Adrenal gland (tissue), 12 donors: ENCODE data around the gene NINJ1. TPM values are rescaled to one million over a fixed set of nuclear protein-coding genes. Genes with fewer than 3 reads are reported as not detected.

Experiments
- DNase-seq, 7 donors: peaks; one replicate each; pipeline ENCODE4 v3.0.0-alpha.2; 2019 to 2020
- H3K27ac ChIP-seq, 5 donors: fragments of 200-600 bp; sonication (generic) in 4 of 5; 1 replicate in 3 of 5; 2 replicates in 2 of 5; pipeline versions ENCODE4 v1.5.1 to v1.8.0; 2016 to 2020; ENCODE audit warnings: mild to moderate bottlenecking in 1 of 5
- H3K27me3 ChIP-seq: fragments of 200-600 bp; 2 replicates; pipeline ENCODE4 v1.8.0; 2021
- H3K36me3 ChIP-seq, 2 donors: fragments of 200-600 bp; replicated peaks in 1 of 2; 1 replicate in 1 of 2; 2 replicates in 1 of 2; pipeline versions ENCODE4 v1.5.1 to v1.8.0; 2018 to 2022
- H3K4me1 ChIP-seq, 2 donors: fragments of 200-600 bp; replicated peaks in 1 of 2; 1 replicate in 1 of 2; 2 replicates in 1 of 2; pipeline versions ENCODE4 v1.5.1 to v1.8.0; 2018 to 2021
- H3K4me3 ChIP-seq, 4 donors: fragments of 200-600 bp; sonication (generic) in 3 of 4; one replicate each; pipeline ENCODE4 v1.5.1; 2016 to 2018
- H3K9me3 ChIP-seq, 3 donors: fragments of 200-600 bp; sonication (generic) in 1 of 3; replicated peaks in 1 of 3; 1 replicate in 2 of 3; 2 replicates in 1 of 3; pipeline versions ENCODE4 v1.5.1 to v1.8.0; 2016 to 2021
- POLR2A ChIP-seq, 2 donors: fragments of 450-650 bp; IDR thresholded peaks; one replicate each; pipeline ENCODE4 v1.6.1; 2017; ENCODE audit warnings: antibody characterized with exemption in 2 of 2, mild to moderate bottlenecking in 2 of 2, moderate library complexity in 1 of 2
- WGBS, 4 donors: extraction: QIAGEN DNeasy Blood & Tissue Kit in 2 of 4; methylation state at CpG; one replicate each; pipeline versions ENCODE4 v1.1.5 to v1.1.7; 2013 to 2017; 5-methylcytosine and 5-hydroxymethylcytosine counted together
- intact Hi-C, 2 donors: fragments of 100-400 bp; cut with DNase I; formaldehyde crosslinking; loops; one replicate each; pipeline versions ENCODE4 v1.14.1 to v1.15.0; 2022 to 2023
- polyA plus RNA-seq, 3 donors: library from polyadenylated mRNA; stranded (reverse); fragments of 200-250 nt in 2 of 3; fragments of 350-450 nt in 1 of 3; fragmentation: Illumina TruSeq in 1 of 3; extraction: RNeasy Lipid Tissue Mini Kit (QIAGEN cat#74804) in 1 of 3; gene quantifications; one replicate each; pipeline ENCODE4 v1.2.3, GENCODE V29; 2013 to 2014
- total RNA-seq, 9 donors: library from RNA; depleted of rRNA in 4 of 9; stranded (reverse); fragments of >200 nt in 4 of 9; fragments of 120-200 nt in 1 of 9; fragmentation: NEBNext Ultra II Directional in 1 of 9; extraction: Animal tissue kit (Norgen Biotek cat#: 25700) in 1 of 9; gene quantifications; one replicate each; pipeline versions ENCODE4 v1.1.0 to v1.2.4, GENCODE V29; 2013 to 2023
- TF ChIP-seq, protein P1 (sequence below), 6 experiments: fragments of 450-650 bp in 4 of 6; fragments of 200-600 bp in 2 of 6; sonication (generic) in 1 of 6; IDR thresholded peaks; 1 replicate in 5 of 6; 2 replicates in 1 of 6; pipeline versions ENCODE4 v1.5.1 to v1.8.0; 2016 to 2021; ENCODE audit warnings: antibody characterized with exemption in 6 of 6, mild to moderate bottlenecking in 2 of 6, moderate library complexity in 1 of 6
- donor health status: healthy with polysubstance abuse.
- donor health status: Bipolar disorder and iron deficiency.
- donor health status: DM: yes; HTN: yes; CAD: no.
- donor health status: DM: no; HTN: no; CAD: no.
- donor health status: DM: no; HTN: no; CAD: no.
- donor health status: DM: yes; HTN: yes; CAD: no.

The NINJ1 gene
- total and polyA plus RNA-seq, 12 donors = 25.6 to 339 (median 161) TPM

DNA sequence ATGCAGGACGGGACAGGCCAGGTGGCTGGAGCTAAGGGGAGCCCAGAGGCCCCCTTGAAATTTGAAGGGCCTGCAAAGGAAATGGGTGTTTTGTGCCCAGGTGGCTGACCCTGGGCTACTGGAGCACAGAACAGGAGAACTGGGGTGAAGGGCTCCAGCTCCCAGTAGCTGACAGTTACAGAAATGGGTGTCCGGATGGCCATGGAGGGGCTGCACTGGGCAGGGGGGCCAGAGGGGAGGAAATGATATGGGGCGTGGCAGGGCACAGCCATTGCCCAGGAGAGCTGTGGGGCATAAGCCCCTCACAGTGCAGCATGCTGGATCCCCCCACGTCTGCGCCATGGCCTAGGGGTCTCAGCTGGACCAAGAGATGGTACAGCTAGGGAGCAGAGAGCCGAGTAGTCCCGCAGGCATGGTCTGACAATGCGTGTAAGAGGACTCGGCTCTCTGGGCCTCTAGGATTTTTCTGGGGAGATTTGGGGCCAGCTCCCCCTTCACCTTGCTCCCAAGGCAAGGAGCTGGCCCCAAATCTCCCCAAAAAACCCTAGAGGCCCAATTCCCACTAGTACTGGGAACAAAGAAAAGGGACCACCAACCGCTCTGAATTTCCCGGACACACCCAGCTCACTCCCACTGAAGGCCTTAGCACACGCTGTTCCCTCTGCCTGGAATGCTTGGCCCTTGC is 45.9 kb downstream of the NINJ1 start:
- H3K4me3 ChIP-seq = no peak overlapping the region
- peaks cover 1 to 5% of the 10 kb centered on the region in 2 donors for H3K4me1 ChIP-seq
- no peaks in the 10 kb centered on the region for H3K27me3 ChIP-seq
- peak in 3 of 7 donors; percentile 12 to 27 (median 15) for DNase-seq
- peaks cover 0 to 4% (median 0%) of the 10 kb centered on the region in 3 donors for H3K9me3 ChIP-seq
- TF ChIP-seq POLR2A (IDR thresholded peaks at IDR 0.05) = no peak
- TF ChIP-seq, protein P1, sequence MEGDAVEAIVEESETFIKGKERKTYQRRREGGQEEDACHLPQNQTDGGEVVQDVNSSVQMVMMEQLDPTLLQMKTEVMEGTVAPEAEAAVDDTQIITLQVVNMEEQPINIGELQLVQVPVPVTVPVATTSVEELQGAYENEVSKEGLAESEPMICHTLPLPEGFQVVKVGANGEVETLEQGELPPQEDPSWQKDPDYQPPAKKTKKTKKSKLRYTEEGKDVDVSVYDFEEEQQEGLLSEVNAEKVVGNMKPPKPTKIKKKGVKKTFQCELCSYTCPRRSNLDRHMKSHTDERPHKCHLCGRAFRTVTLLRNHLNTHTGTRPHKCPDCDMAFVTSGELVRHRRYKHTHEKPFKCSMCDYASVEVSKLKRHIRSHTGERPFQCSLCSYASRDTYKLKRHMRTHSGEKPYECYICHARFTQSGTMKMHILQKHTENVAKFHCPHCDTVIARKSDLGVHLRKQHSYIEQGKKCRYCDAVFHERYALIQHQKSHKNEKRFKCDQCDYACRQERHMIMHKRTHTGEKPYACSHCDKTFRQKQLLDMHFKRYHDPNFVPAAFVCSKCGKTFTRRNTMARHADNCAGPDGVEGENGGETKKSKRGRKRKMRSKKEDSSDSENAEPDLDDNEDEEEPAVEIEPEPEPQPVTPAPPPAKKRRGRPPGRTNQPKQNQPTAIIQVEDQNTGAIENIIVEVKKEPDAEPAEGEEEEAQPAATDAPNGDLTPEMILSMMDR (IDR thresholded peaks at IDR 0.05) = no peak
- no peak overlapping the region for H3K27ac ChIP-seq
- 91 to 97% (median 96%) methylated on average over 8 to 12 of the region's 12 CpGs for WGBS, 4 donors
- intact Hi-C loops = no loop called here
- H3K36me3 ChIP-seq = no peaks in the 10 kb centered on the region

DNA sequence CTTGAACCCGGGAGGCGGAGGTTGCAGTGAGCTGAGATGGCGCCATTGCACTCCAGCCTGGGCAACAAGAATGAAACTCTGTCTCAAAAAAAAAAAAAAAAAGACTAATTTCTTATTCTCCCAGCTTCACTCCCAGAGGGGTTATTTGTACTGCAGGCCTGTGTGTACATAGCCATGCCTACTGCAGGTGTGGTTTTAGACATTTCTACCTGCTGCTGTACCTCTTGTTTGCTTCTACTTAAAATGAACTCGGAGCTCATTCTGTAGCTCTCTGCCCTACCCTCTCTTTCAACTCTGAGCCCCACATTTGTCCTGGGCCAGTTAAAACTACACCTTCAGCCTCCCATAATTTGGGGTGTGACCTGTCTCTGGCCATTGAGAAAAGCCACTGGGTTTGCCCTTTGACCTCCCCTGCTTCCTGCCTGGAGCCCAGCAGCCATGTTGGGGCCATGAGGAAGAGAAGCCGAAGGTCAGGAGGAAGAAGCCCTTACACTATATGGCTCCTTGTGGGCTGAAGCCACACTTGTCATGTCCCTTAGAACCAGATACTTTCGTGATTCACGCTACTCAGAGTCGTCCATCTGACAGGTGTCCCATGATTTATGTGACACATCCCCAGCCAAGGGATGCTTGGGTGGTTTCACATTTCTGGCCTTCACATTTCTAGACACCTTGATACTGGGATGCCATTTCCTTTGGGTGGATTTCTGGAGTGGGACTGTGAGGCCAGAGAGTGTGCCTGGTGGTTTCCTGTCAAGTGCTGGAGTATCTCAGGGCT is 47.4 kb downstream of the NINJ1 start:
- intact Hi-C loops = no loop called here
- H3K27me3 ChIP-seq = no peaks in the 10 kb centered on the region
- peaks cover 0 to 4% (median 0%) of the 10 kb centered on the region in 3 donors for H3K9me3 ChIP-seq
- no peaks in the 10 kb centered on the region for H3K4me1 ChIP-seq
- no peak for TF ChIP-seq POLR2A (IDR thresholded peaks at IDR 0.05)
- TF ChIP-seq, protein P1 (IDR thresholded peaks at IDR 0.05) = no peak
- no peak overlapping the region for H3K4me3 ChIP-seq
- WGBS, 4 donors = 83 to 97% (median 90%) methylated on average over 8 of the region's 8 CpGs
- peak in 4 of 7 donors; percentile 5 to 35 (median 10) for DNase-seq
- no peak overlapping the region for H3K27ac ChIP-seq
- H3K36me3 ChIP-seq = no peaks in the 10 kb centered on the region

DNA sequence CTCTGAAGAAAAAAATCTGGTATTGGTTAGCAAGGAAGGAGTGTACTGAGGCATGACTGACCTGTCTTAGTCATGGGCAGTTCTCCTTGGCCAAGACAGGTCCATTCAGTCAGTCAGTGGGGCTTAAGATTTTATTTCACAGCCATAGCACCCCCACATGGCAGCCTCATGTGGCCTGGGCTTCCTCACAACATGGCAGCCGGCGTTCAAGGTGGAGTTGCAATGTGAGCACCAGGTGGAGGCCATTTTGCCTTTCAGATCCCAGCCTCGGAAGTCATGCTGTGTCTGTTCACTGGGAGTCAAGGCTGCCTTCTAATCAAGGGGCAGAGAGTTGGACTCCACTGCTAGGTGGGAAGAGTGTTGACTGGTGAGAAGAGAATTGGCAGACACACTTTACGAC is 48.4 kb downstream of the NINJ1 start:
- no peak overlapping the region for H3K27ac ChIP-seq
- WGBS, 4 donors = 95 to 100% (median 97%) methylated on average over 4 of the region's 4 CpGs
- H3K9me3 ChIP-seq = no peaks in the 10 kb centered on the region
- intact Hi-C loops = no loop called here
- no peaks in the 10 kb centered on the region for H3K27me3 ChIP-seq
- TF ChIP-seq, protein P1 (IDR thresholded peaks at IDR 0.05) = no peak
- no peak for TF ChIP-seq POLR2A (IDR thresholded peaks at IDR 0.05)
- no peaks in the 10 kb centered on the region for H3K36me3 ChIP-seq
- no peak overlapping the region for H3K4me3 ChIP-seq
- peak in 4 of 7 donors; percentile 10 to 28 (median 15) for DNase-seq
- H3K4me1 ChIP-seq = no peaks in the 10 kb centered on the region

DNA sequence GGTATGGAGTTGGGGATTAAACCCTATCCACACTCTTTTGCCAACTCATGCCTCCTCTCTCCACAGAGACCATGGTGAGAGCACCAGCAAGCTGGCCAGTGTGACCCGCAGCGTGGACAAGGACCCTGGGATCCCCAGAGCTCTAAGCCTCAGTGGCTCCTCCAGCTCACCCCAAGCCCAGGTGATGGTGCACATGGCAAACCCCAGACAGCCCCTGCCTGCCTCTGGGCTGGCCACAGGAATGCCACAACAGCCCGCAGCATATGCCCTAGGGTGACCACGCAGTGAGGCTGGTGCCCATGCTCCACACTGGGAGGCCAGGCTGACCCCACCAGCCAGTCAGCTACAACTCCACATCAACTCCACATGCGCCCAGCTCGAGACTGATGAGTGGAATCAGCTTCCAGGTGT is 49.6 kb downstream of the NINJ1 start:
- H3K27me3 ChIP-seq = no peaks in the 10 kb centered on the region
- 88 to 100% (median 97%) methylated on average over 3 to 6 of the region's 6 CpGs for WGBS, 4 donors
- H3K27ac ChIP-seq = no peak overlapping the region
- intact Hi-C loops = no loop called here
- no peaks in the 10 kb centered on the region for H3K4me1 ChIP-seq
- no peaks in the 10 kb centered on the region for H3K9me3 ChIP-seq
- no peaks in the 10 kb centered on the region for H3K36me3 ChIP-seq
- DNase-seq = peak in 4 of 7 donors; percentile 8 to 39 (median 10)
- TF ChIP-seq, protein P1 (IDR thresholded peaks at IDR 0.05) = no peak
- TF ChIP-seq POLR2A (IDR thresholded peaks at IDR 0.05) = no peak
- no peak overlapping the region for H3K4me3 ChIP-seq
